ENCODE results near the gene DHRS12. TPM values are rescaled to one million over a fixed set of nuclear protein-coding genes. Genes with fewer than 3 reads are reported as not detected.
A peak's percentile ranks its signal among the peaks of the same experiment; 100 is the strongest.

Gene DHRS12
- total and polyA plus RNA-seq, 7 donors: 7.4 to 26.9 (median 15.8) TPM

- 96 to 97% methylated on average over 2 of the region's 2 CpGs for WGBS, 2 donors
- H3K4me3 ChIP-seq: no peak overlapping the region
- no peaks in the 10 kb centered on the region for H3K27me3 ChIP-seq
- no peak for DNase-seq
- H3K4me1 ChIP-seq: peaks cover 0 to 19% (median 9%) of the 10 kb centered on the region in 4 donors
- TF ChIP-seq POLR2A (IDR thresholded peaks at IDR 0.05) (no peak), EP300 (IDR thresholded peaks at IDR 0.05) (no peak), CTCF (IDR thresholded peaks at IDR 0.05) (no peak), POLR2AphosphoS5 (IDR thresholded peaks at IDR 0.05) (no peak)
- no peak overlapping the region for H3K27ac ChIP-seq
- intact Hi-C loops (cut with DNase I): no loop called here
- peaks cover 0 to 8% (median 0%) of the 10 kb centered on the region in 4 donors for H3K9me3 ChIP-seq
- H3K36me3 ChIP-seq: peaks cover 0 to 12% (median 0%) of the 10 kb centered on the region in 4 donors
Observed at GRCh38 chr13:51745243-51745642, 58.7 kb downstream of the DHRS12 start.

- no peak for DNase-seq
- Histone ChIP-seq H3K27ac (peak overlapping the region in 1 of 4 donors; percentile 68), H3K4me1 (peaks cover 0 to 46% (median 29%) of the 10 kb centered on the region in 4 donors), H3K36me3 (peaks cover 0 to 1% (median 0%) of the 10 kb centered on the region in 4 donors), H3K9me3 (peaks cover 0 to 2% (median 0%) of the 10 kb centered on the region in 4 donors), H3K27me3 (no peaks in the 10 kb centered on the region), H3K4me3 (no peak overlapping the region)
- intact Hi-C loops (cut with DNase I): loop anchor here (5.0 kb wide), 1 partner anchor 160 kb away; the partner anchor contains the start of gene WDFY2
- WGBS, 2 donors: 96 to 98% methylated on average over 2 of the region's 2 CpGs
- no peak for TF ChIP-seq POLR2AphosphoS5 (IDR thresholded peaks at IDR 0.05)
Observed at GRCh38 chr13:51742611-51743010, 61.4 kb downstream of the DHRS12 start.

- TF ChIP-seq EP300 (IDR thresholded peaks at IDR 0.05): no peak
- no peak for TF ChIP-seq POLR2AphosphoS5 (IDR thresholded peaks at IDR 0.05)
- no peak for TF ChIP-seq POLR2A (IDR thresholded peaks at IDR 0.05)
- TF ChIP-seq CTCF (IDR thresholded peaks at IDR 0.05): no peak
- Histone ChIP-seq H3K4me3 (no peak overlapping the region), H3K9me3 (no peaks in the 10 kb centered on the region), H3K36me3 (no peaks in the 10 kb centered on the region), H3K27ac (peak overlapping the region; percentile 31 to 79 (median 70)), H3K4me1 (peaks cover 0 to 46% (median 29%) of the 10 kb centered on the region in 4 donors), H3K27me3 (no peaks in the 10 kb centered on the region)
- 95 to 97% methylated on average over 2 of the region's 2 CpGs for WGBS, 2 donors
- intact Hi-C loops (cut with DNase I): loop anchor here (5.0 kb wide), 1 partner anchor 160 kb away; the partner anchor contains the start of gene WDFY2
- no peak for DNase-seq
Observed at GRCh38 chr13:51742031-51742430, 61.9 kb downstream of the DHRS12 start.

GRCh38 chr13:51740698-51741097 lies 63.3 kb downstream of the DHRS12 start:
- WGBS, 2 donors: 76 to 81% methylated on average over 5 of the region's 5 CpGs
- Histone ChIP-seq H3K9me3 (no peaks in the 10 kb centered on the region), H3K4me1 (peaks cover 0 to 40% (median 29%) of the 10 kb centered on the region in 4 donors), H3K27me3 (no peaks in the 10 kb centered on the region), H3K36me3 (no peaks in the 10 kb centered on the region), H3K4me3 (no peak overlapping the region), H3K27ac (peak overlapping the region; percentile 68 to 79 (median 70))
- TF ChIP-seq POLR2AphosphoS5 (IDR thresholded peaks at IDR 0.05): peak; percentile 26 to 44 (median 31)
- TF ChIP-seq EP300 (IDR thresholded peaks at IDR 0.05): no peak
- DNase-seq: no peak
- intact Hi-C loops (cut with DNase I): loop anchor here (5.0 kb wide), 1 partner anchor 158 kb away; the partner anchor contains the start of gene WDFY2

- TF ChIP-seq POLR2A (IDR thresholded peaks at IDR 0.05) (no peak), POLR2AphosphoS5 (IDR thresholded peaks at IDR 0.05) (peak in 3 of 4 donors; percentile 25 to 73 (median 70)), CTCF (IDR thresholded peaks at IDR 0.05) (no peak), EP300 (IDR thresholded peaks at IDR 0.05) (peak in 3 of 4 donors; percentile 26 to 77 (median 52))
- H3K4me3 ChIP-seq: peak overlapping the region in 1 of 4 donors; percentile 2
- H3K36me3 ChIP-seq: no peaks in the 10 kb centered on the region
- H3K4me1 ChIP-seq: peaks cover 0 to 40% (median 29%) of the 10 kb centered on the region in 4 donors
- H3K27me3 ChIP-seq: no peaks in the 10 kb centered on the region
- no peak for DNase-seq
- peak overlapping the region; percentile 68 to 79 (median 70) for H3K27ac ChIP-seq
- no peaks in the 10 kb centered on the region for H3K9me3 ChIP-seq
- WGBS, 2 donors: 74 to 91% methylated on average over 6 of the region's 6 CpGs
- intact Hi-C loops (cut with DNase I): loop anchor here (5.0 kb wide), 1 partner anchor 63 kb away; the partner anchor contains the start of gene DHRS12
Observed at GRCh38 chr13:51739027-51739764, 64.8 kb downstream of the DHRS12 start.
